ENCODE data around the gene DDB1. TPM values are rescaled to one million over a fixed set of nuclear protein-coding genes. Genes with fewer than 3 reads are reported as not detected.

Gene DDB1
- total and polyA plus RNA-seq, 8 donors = 140 to 203 (median 184) TPM

DNA sequence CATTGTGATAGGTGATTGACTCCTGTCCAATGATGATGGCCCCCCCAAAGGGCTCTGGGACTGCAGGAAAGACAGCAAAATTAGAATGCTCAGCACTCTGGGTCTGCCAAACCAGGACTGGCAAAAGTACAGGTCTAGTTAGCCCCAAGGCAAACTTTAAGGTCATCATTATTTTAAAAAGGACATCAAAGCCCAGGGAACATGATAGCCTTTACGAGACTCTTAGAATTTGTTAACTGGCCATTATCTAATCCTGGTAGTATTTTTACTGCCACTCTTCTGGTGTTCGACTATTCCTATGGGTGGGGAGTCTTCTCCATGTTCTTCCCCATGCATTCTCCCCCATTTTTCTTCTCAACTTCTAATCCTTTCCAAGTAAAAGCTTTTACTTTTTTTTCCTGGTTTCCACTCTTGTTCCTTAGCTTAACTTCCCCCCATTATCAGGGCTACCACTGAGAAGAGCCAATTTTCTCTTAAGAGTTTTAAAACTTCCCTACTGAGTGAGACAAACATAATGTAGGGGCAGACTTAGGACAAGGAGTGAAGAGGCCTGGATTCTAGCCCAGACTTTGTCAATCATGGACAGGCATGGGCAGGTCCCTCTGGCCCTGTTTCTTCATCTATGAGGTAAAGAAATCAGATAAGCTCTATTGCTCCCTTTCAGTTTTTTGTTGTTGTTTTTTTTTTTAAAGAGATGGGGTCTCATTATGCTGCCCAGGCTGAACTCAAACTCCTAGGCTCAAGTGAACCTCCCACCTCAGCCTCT is 7.1 kb downstream of the DDB1 start:
- Histone ChIP-seq H3K9me3 (no peaks in the 10 kb centered on the region), H3K36me3 (peaks cover 0 to 91% of the 10 kb centered on the region in 2 donors), H3K27me3 (no peaks in the 10 kb centered on the region), H3K4me1 (peaks cover 0 to 4% of the 10 kb centered on the region in 2 donors), H3K4me3 (no peak overlapping the region), H3K27ac (no peak overlapping the region)
- ATAC-seq = peak; percentile 76
- no peak for TF ChIP-seq CTCF (IDR thresholded peaks at IDR 0.05)
- no peak for DNase-seq
- intact Hi-C loops (cut with DNase I) = no loop called here

DNA sequence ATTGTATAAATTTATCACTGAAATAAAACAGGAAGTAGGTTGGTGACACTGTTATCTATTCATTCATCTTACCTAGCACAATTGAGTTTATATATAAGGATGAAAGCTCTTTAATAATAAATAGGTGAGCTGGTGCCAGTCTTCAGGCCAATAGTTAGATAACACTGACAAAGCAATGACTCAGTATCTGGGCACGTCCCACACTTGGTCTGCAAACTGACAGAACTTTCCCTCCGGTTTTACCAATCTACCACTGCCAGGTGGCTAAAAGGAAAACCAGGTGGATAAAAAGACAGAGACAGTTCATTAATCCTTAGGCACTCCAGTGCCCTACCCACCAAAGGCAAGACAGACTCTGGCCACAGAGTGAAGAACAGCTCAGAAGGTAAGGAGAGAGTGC is 17.6 kb downstream of the DDB1 start:
- Histone ChIP-seq H3K27me3 (no peaks in the 10 kb centered on the region), H3K36me3 (peaks cover 5 to 100% of the 10 kb centered on the region in 2 donors), H3K4me3 (no peak overlapping the region), H3K9me3 (no peaks in the 10 kb centered on the region), H3K4me1 (no peaks in the 10 kb centered on the region), H3K27ac (no peak overlapping the region)
- DNase-seq (no peak), ATAC-seq (no peak)
- intact Hi-C loops (cut with DNase I) = no loop called here
- TF ChIP-seq CTCF (IDR thresholded peaks at IDR 0.05) = no peak

DNA sequence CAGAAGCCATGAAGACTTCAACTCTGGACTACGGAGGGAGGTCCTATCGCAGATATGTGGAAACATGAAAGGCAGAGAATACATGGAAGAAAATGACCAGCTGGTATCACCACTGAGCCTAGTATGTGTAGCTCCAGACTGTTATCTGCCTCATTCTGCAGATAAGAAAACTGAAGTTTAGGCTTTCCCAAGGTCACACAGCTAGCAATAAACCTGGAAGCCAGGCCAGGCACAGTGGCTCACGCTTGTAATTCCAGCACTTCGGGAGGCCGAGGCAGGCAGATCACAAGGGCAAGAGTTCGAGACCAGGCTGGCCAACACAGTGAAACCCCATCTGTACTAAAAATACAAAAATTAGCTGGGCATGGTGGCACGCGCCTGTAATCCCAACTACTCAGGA is 22.2 kb downstream of the DDB1 start:
- H3K27me3 ChIP-seq = no peaks in the 10 kb centered on the region
- no peaks in the 10 kb centered on the region for H3K4me1 ChIP-seq
- ATAC-seq (no peak), DNase-seq (no peak)
- no peak overlapping the region for H3K4me3 ChIP-seq
- H3K36me3 ChIP-seq = peaks cover 5 to 100% of the 10 kb centered on the region in 2 donors
- intact Hi-C loops (cut with DNase I) = no loop called here
- no peak for TF ChIP-seq CTCF (IDR thresholded peaks at IDR 0.05)
- H3K27ac ChIP-seq = no peak overlapping the region
- H3K9me3 ChIP-seq = no peaks in the 10 kb centered on the region

DNA sequence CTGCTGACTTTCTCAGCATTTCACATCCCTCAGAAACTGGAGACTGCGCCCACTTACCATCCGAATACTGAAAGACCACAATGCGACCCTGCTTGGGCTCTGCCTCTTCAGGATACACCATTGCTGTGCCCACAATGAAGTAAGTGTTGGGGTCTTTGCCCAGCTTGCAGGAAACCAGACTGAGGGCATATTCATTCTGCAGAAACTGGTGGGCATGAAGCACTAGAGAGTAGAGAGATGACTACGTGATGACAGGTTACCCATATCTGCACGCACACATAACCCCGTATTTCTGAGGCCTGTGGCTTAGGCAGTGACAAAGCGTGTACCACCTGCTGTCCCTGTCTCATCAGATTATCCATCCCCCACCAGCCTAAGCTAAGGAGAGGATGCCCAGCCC is 23.2 kb downstream of the DDB1 start:
- ATAC-seq (no peak), DNase-seq (no peak)
- H3K27me3 ChIP-seq = no peaks in the 10 kb centered on the region
- intact Hi-C loops (cut with DNase I) = no loop called here
- H3K36me3 ChIP-seq = peaks cover 5 to 100% of the 10 kb centered on the region in 2 donors
- H3K9me3 ChIP-seq = no peaks in the 10 kb centered on the region
- no peaks in the 10 kb centered on the region for H3K4me1 ChIP-seq
- no peak overlapping the region for H3K4me3 ChIP-seq
- no peak for TF ChIP-seq CTCF (IDR thresholded peaks at IDR 0.05)
- no peak overlapping the region for H3K27ac ChIP-seq

- TF ChIP-seq CTCF (IDR thresholded peaks at IDR 0.05) = no peak
- intact Hi-C loops (cut with DNase I) = no loop called here
- no peaks in the 10 kb centered on the region for H3K9me3 ChIP-seq
- H3K36me3 ChIP-seq = peaks cover 5 to 100% of the 10 kb centered on the region in 2 donors
- H3K4me3 ChIP-seq = no peak overlapping the region
- no peak overlapping the region for H3K27ac ChIP-seq
- H3K4me1 ChIP-seq = no peaks in the 10 kb centered on the region
- DNase-seq = no peak
- ATAC-seq = no peak
- no peaks in the 10 kb centered on the region for H3K27me3 ChIP-seq
Observed at GRCh38 chr11:61309141-61309540, 23.8 kb downstream of the DDB1 start.

Data from left lung (tissue), 10 donors.